PC-3 (cell line): ENCODE measurements around the gene OR10G3. TPM values are rescaled to one million over a fixed set of nuclear protein-coding genes. Genes with fewer than 3 reads are reported as not detected.
"Not testable (repeated sequence)": the region's sequence is repeated elsewhere in the genome, so short reads cannot be mapped to it uniquely, and the experiment has no call there.

ENCODE experiments used
- ATAC-seq: fragments of 200-7000 bp; cut with Tn5 transposase; 2 replicates; pipeline ENCODE4 v1.9.1; 2020; ENCODE audit warnings: mild to moderate bottlenecking, moderate library complexity
- BruUV-seq: library from RNA; stranded (reverse); fragments of 400-500 nt; replicated peaks from 2 replicates; lab custom pipeline; 2021; lab: Mats Ljungman, UMichigan
- CTCF ChIA-PET: fragments of 300-600 bp; sonication (Branson Sonifier 250); formaldehyde crosslinking; loops from one replicate; lab custom pipeline; 2022; ENCODE audit warnings: antibody characterized with exemption; lab: Charles Lee
- POLR2A ChIA-PET: fragments of 300-600 bp; sonication (Branson Sonifier 250); formaldehyde crosslinking; loops from one replicate; lab custom pipeline; 2022; ENCODE audit warnings: antibody characterized with exemption; ENCODE audit not compliant: unreplicated experiment; lab: Charles Lee
- DNase-seq: peaks from one replicate; pipeline ENCODE4 v3.0.0-alpha.2; 2015
- H2AFZ ChIP-seq: fragments of 300-600 bp; sonication (generic); 2 replicates; pipeline ENCODE4 v1.6.0; 2016; ENCODE audit warnings: antibody characterized with exemption, low read length
- H3F3A ChIP-seq: fragments of 300-600 bp; sonication (generic); one replicate; pipeline ENCODE4 v1.6.0; 2017; ENCODE audit warnings: antibody characterized with exemption, low read length, control low read depth, mild to moderate bottlenecking; ENCODE audit not compliant: unreplicated experiment
- H3K27ac ChIP-seq: fragments of 300-600 bp; sonication (generic); 2 replicates; pipeline ENCODE4 v1.5.1; 2016; ENCODE audit warnings: mild to moderate bottlenecking, low read length
- H3K27me3 ChIP-seq: fragments of 300-600 bp; sonication (generic); 2 replicates; pipeline ENCODE4 v1.6.1; 2016; ENCODE audit warnings: low read length, mixed read lengths
- H3K36me3 ChIP-seq: fragments of 300-600 bp; sonication (generic); 2 replicates; pipeline ENCODE4 v1.6.1; 2016; ENCODE audit warnings: low read depth, mixed run types, low read length, mixed read lengths
- H3K4me1 ChIP-seq: fragments of 300-600 bp; sonication (generic); 2 replicates; pipeline ENCODE4 v1.5.1; 2016; ENCODE audit warnings: low read length; ENCODE audit not compliant: insufficient read depth
- H3K4me2 ChIP-seq: fragments of 300-600 bp; sonication (generic); 2 replicates; pipeline ENCODE4 v1.6.0; 2016; ENCODE audit warnings: low read length
- H3K4me3 ChIP-seq: fragments of 300-600 bp; sonication (generic); 2 replicates; pipeline ENCODE4 v1.5.1; 2016; ENCODE audit warnings: mild to moderate bottlenecking, low read length, mixed read lengths
- H3K79me2 ChIP-seq: fragments of 300-600 bp; sonication (generic); 2 replicates; pipeline ENCODE4 v1.6.1; 2017; ENCODE audit warnings: low read length, mixed read lengths
- H3K9ac ChIP-seq: fragments of 300-600 bp; sonication (generic); 2 replicates; pipeline ENCODE4 v1.6.0; 2016; ENCODE audit warnings: mild to moderate bottlenecking, low read length
- H3K9me2 ChIP-seq: fragments of 300-600 bp; sonication (generic); replicated peaks from 2 replicates; pipeline ENCODE4 v1.6.1; 2016; ENCODE audit warnings: mixed run types, low read length, mixed read lengths
- H3K9me3 ChIP-seq: fragments of 300-600 bp; sonication (generic); 2 replicates; pipeline ENCODE4 v1.6.1; 2016; ENCODE audit warnings: low read length, mixed read lengths
- H4K20me1 ChIP-seq: fragments of 300-600 bp; sonication (generic); 2 replicates; pipeline ENCODE4 v1.6.1; 2016; ENCODE audit warnings: low read length, mixed read lengths
- EZH2 ChIP-seq: fragments of 300-600 bp; sonication (generic); IDR thresholded peaks from one replicate; pipeline ENCODE4 v1.6.1; 2017; ENCODE audit warnings: antibody characterized with exemption, mild to moderate bottlenecking, low read length; ENCODE audit not compliant: unreplicated experiment
- EZH2phosphoT487 ChIP-seq: fragments of 300-600 bp; sonication (generic); IDR thresholded peaks from 2 replicates; pipeline ENCODE4 v1.6.1; 2018; ENCODE audit warnings: mild to moderate bottlenecking, antibody characterized with exemption, low read length, borderline replicate concordance
- intact Hi-C: fragments of 100-400 bp; cut with micrococcal nuclease; formaldehyde crosslinking; loops from 2 replicates; pipeline ENCODE4 v1.9.0; 2023
- total RNA-seq: library from RNA; depleted of rRNA; stranded (reverse); fragments of >200 nt; gene quantifications from 2 replicates; pipeline ENCODE4 v1.2.3, GENCODE V29; 2014
- TF ChIP-seq, protein P1 (sequence below): fragments of 300-600 bp; sonication (generic); conservative IDR thresholded peaks from 2 replicates; pipeline ENCODE4 v1.5.1; 2017; ENCODE audit warnings: antibody characterized with exemption, low read depth, mild to moderate bottlenecking, low read length

The OR10G3 gene
- total RNA-seq, 1 experiment from 2014 or later, result not detected

DNA sequence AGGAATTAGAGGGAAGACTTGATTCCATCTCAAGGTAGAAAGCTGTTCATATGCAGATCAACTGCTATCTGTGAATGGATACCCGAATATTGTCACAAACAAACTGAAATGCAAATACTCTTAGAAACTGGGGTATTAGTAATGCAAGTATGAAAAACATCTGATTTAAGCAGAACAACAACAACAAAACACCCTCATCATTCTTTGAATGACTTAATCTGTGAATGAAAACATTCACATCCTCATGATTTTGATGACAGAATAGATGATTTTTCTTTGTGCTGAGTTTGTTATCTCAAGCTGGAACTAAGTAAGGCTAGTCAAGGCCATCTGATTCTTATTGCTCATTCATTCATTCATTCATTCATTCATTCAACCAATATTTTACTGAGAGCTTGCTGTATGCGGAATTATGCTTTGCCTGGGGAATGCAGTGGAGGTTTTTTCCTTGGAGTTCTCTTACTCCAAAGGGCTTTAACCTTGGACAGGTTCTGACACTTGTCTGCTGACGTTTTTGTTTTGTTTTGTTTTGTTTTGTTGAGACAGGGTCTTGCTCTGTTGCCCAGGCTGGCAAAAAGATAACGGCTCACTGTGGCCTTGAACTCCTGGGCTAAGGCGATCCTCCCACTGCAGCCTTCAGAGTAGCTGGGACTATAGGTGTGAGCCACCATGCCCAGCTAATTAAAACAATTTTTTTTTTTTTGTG, 23.3 kb downstream of the OR10G3 start:
- BruUV-seq, result no TSS peak
- Histone ChIP-seq H2AFZ (peak overlapping the region; percentile 84; the same call in 1 of the 2 replicates), H3F3A (no peaks in the 10 kb centered on the region), H3K9me2 (no peaks in the 10 kb centered on the region), H3K9ac (no peak overlapping the region), H3K27me3 (no peaks in the 10 kb centered on the region), H3K36me3 (no peaks in the 10 kb centered on the region), H3K4me1 (peaks cover 4% of the 10 kb centered on the region; the same call in 1 of the 2 replicates), H3K4me3 (no peak overlapping the region), H3K27ac (no peak overlapping the region), H3K9me3 (no peaks in the 10 kb centered on the region), H3K4me2 (no peak overlapping the region), H4K20me1 (no peaks in the 10 kb centered on the region), H3K79me2 (no peaks in the 10 kb centered on the region)
- no peak for TF ChIP-seq EZH2phosphoT487
- TF ChIP-seq, protein P1, sequence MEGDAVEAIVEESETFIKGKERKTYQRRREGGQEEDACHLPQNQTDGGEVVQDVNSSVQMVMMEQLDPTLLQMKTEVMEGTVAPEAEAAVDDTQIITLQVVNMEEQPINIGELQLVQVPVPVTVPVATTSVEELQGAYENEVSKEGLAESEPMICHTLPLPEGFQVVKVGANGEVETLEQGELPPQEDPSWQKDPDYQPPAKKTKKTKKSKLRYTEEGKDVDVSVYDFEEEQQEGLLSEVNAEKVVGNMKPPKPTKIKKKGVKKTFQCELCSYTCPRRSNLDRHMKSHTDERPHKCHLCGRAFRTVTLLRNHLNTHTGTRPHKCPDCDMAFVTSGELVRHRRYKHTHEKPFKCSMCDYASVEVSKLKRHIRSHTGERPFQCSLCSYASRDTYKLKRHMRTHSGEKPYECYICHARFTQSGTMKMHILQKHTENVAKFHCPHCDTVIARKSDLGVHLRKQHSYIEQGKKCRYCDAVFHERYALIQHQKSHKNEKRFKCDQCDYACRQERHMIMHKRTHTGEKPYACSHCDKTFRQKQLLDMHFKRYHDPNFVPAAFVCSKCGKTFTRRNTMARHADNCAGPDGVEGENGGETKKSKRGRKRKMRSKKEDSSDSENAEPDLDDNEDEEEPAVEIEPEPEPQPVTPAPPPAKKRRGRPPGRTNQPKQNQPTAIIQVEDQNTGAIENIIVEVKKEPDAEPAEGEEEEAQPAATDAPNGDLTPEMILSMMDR, result no peak
- POLR2A ChIA-PET, result interaction anchor here (0.6 kb wide), 1 partner anchor 58 kb away, joined by 3 read pairs; no protein-coding TSS in a partner anchor
- CTCF ChIA-PET, result interaction anchor here (0.8 to 1.9 kb wide), 2 partner anchors 45 to 58 kb away, joined by 14 to 19 read pairs; partner anchors contain the start of gene METTL3
- ATAC-seq (no peak), DNase-seq (no peak)
- intact Hi-C loops, result loop anchor here (1.0 to 5.0 kb wide), 5 partner anchors 30 to 100 kb away; partner anchors contain the start of genes CHD8, METTL3, SALL2 and TOX4

DNA sequence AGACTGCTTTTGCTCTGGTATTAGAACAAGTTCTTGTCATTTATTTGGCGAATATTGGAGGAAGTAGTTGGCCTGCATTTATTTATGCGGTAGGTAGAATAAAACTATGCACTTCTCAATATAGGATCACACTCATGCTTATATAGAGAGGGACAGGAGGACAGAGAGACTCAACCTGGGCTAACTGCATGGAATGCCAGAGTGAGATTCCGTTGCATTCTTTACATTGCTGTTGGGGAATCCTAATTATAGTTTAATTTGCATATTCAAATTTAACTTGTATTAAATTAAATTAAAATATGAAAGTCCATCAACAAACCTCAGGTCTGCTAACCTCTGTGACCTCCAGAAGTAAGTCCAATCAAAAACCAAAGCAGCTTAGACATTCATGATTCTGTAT, 26.6 kb downstream of the OR10G3 start:
- POLR2A ChIA-PET, result no interaction called here
- no peaks in the 10 kb centered on the region for H3K9me2 ChIP-seq
- DNase-seq (no peak), ATAC-seq (no peak)
- H3F3A ChIP-seq, result no peaks in the 10 kb centered on the region
- H4K20me1 ChIP-seq, result no peaks in the 10 kb centered on the region
- no peak overlapping the region for H3K9ac ChIP-seq
- no peak overlapping the region for H3K4me2 ChIP-seq
- CTCF ChIA-PET, result no interaction called here
- no peaks in the 10 kb centered on the region for H3K36me3 ChIP-seq
- H3K79me2 ChIP-seq, result no peaks in the 10 kb centered on the region
- no peak overlapping the region for H2AFZ ChIP-seq
- intact Hi-C loops, result no loop called here
- BruUV-seq, result no TSS peak
- no peak overlapping the region for H3K4me3 ChIP-seq
- no peaks in the 10 kb centered on the region for H3K27me3 ChIP-seq
- TF ChIP-seq EZH2phosphoT487 (no peak), EZH2 (no peak)
- TF ChIP-seq, protein P1, result no peak
- no peak overlapping the region for H3K27ac ChIP-seq
- peaks cover 4% of the 10 kb centered on the region; the same call in 1 of the 2 replicates for H3K4me1 ChIP-seq
- H3K9me3 ChIP-seq, result no peaks in the 10 kb centered on the region

DNA sequence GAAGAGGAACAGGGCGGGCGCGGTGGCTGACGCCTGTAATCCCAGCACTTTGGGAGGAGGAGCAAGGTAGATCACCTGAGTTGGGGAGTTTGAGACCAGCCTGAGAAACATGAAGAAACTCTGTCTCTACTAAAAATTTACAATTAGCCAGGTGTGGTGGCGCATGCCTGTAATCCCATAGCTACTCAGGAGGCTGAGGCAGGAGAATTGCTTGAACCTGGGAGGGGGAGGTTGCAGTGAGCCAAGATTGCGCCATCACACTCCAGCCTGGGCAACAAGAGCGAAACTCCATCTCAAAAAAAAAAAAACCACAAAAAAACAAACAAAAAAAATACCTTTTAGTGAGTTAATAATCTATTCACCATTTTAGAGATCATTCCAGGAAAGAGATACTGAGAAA, 35.3 kb downstream of the OR10G3 start:
- H3K9ac ChIP-seq, intact Hi-C loops, CTCF ChIA-PET, H3K9me2 ChIP-seq, POLR2A ChIA-PET, H2AFZ ChIP-seq, H3K36me3 ChIP-seq, H4K20me1 ChIP-seq, H3K27me3 ChIP-seq, DNase-seq, H3K27ac ChIP-seq, H3K79me2 ChIP-seq, H3K4me1 ChIP-seq, H3F3A ChIP-seq, ATAC-seq, H3K4me3 ChIP-seq, H3K4me2 ChIP-seq, BruUV-seq, H3K9me3 ChIP-seq: not testable (repeated sequence)
